GM06990 (cell line): ENCODE measurements around the gene APBB2.

Experiments used
- DNase-seq: peaks from one replicate; pipeline ENCODE4 v3.0.0-alpha.2; 2011; ENCODE audit not compliant: insufficient read length; ENCODE audit errors: extremely low read depth
- H3K27me3 ChIP-seq: replicated peaks from 2 replicates; pipeline ENCODE4 v1.6.0; 2011; ENCODE audit warnings: low read length; ENCODE audit not compliant: control insufficient read depth, insufficient read depth
- H3K36me3 ChIP-seq: 2 replicates; pipeline ENCODE4 v1.5.1; 2011; ENCODE audit warnings: low read length; ENCODE audit not compliant: control insufficient read depth, insufficient read depth
- H3K4me3 ChIP-seq: replicated peaks from 2 replicates; pipeline ENCODE4 v1.5.1; 2011; ENCODE audit warnings: low read depth, mild to moderate bottlenecking, control low read depth, low read length
- TF ChIP-seq, protein P1 (sequence below): IDR thresholded peaks from 2 replicates; pipeline ENCODE4 v1.5.1; 2011; ENCODE audit warnings: low read length, control low read depth, mild to moderate bottlenecking, inconsistent platforms; ENCODE audit not compliant: insufficient read depth, poor library complexity, severe bottlenecking

The APBB2 gene

DNA sequence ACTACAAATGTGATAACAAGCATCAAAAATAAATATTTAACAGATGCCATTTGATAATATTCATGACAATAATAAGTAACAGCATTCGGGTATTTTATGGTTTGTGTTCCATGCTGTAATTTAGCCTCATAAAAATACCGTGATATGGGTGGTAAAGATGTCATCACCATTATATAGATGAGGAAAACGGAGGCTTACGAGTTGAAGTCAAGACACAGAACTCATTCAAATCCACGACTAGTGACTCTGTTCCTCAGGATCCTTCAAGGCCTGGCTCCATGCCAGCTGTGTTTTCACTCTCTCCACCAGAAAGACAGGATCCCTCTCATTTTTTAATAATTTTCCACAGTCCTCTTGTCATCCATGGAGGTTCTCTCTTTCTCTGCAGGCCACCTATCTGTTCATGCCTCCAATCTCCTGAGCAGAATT is 94.5 kb downstream of the APBB2 start:
- H3K36me3 ChIP-seq: no peaks in the 10 kb centered on the region
- TF ChIP-seq, protein P1, sequence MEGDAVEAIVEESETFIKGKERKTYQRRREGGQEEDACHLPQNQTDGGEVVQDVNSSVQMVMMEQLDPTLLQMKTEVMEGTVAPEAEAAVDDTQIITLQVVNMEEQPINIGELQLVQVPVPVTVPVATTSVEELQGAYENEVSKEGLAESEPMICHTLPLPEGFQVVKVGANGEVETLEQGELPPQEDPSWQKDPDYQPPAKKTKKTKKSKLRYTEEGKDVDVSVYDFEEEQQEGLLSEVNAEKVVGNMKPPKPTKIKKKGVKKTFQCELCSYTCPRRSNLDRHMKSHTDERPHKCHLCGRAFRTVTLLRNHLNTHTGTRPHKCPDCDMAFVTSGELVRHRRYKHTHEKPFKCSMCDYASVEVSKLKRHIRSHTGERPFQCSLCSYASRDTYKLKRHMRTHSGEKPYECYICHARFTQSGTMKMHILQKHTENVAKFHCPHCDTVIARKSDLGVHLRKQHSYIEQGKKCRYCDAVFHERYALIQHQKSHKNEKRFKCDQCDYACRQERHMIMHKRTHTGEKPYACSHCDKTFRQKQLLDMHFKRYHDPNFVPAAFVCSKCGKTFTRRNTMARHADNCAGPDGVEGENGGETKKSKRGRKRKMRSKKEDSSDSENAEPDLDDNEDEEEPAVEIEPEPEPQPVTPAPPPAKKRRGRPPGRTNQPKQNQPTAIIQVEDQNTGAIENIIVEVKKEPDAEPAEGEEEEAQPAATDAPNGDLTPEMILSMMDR: no peak

DNA sequence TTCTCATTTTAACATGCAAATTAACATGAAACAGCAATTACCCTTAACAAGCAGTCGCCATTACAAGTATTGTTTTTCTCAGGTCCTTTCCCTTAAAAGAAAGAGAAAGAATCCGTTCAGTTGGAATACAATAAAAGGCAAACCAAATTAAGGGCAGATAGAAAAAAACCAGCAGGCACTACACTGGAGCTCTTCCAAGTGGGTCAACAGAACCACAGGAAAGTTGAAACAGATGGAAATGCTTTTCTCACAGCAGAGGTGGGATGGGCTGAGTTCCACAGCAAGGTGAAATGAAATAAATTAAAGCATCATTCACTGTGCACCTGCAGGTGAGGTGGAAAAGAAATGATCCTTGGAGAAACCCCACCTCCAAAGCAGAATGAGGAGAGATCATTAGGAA is 102.6 kb downstream of the APBB2 start:
- H3K36me3 ChIP-seq: no peaks in the 10 kb centered on the region
- H3K4me3 ChIP-seq: no peak overlapping the region
- H3K27me3 ChIP-seq: no peaks in the 10 kb centered on the region
- no peak for DNase-seq
- TF ChIP-seq, protein P1: no peak

More for the DNA sequence above, 94.5 kb downstream of the APBB2 start:
- no peak overlapping the region for H3K4me3 ChIP-seq
- no peak for DNase-seq
- no peaks in the 10 kb centered on the region for H3K27me3 ChIP-seq

DNA sequence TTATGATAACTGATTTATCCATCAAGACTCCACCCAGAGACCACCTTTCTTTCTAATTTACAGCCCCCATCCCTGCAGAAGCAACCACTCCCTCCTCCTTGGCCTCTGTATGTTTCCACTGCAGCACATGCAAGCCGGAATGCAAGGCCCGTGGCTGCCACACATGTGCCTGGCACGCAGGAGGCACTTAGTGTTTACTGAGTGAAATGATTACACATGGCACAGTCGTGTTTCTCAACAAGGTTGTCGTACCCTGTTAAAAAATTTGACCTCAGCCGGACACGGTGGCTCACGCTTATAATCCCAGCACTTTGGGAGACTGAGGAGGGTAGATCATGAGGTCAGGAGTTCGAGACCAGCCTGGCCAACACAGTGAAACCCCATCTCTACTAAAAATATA is 104.3 kb downstream of the APBB2 start:
- no peaks in the 10 kb centered on the region for H3K27me3 ChIP-seq
- DNase-seq: no peak
- TF ChIP-seq, protein P1: no peak

DNA sequence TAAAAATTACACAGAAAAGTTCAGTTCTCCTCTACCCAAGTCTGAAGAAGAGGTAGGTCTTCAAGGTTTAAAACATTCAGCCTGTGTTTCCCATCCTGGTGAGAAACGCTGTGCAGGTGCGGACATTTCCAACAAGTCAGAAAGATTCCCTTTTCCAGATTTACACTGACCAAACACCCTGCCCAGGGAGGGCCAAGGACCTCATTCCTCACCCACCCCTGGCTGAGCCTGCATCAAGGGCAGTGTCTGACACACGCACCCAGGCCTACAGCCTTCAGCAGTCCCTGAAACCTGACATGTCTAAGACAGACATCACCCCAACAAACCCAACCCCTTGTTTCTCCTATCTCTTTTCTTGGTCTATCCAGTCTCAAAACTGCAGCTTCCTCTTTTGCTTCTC is 105.9 kb downstream of the APBB2 start:
- no peaks in the 10 kb centered on the region for H3K36me3 ChIP-seq
- no peak for DNase-seq
- H3K27me3 ChIP-seq: no peaks in the 10 kb centered on the region
- H3K4me3 ChIP-seq: no peak overlapping the region
- TF ChIP-seq, protein P1: no peak

More for the DNA sequence above, 104.3 kb downstream of the APBB2 start:
- no peak overlapping the region for H3K4me3 ChIP-seq
- no peaks in the 10 kb centered on the region for H3K36me3 ChIP-seq

DNA sequence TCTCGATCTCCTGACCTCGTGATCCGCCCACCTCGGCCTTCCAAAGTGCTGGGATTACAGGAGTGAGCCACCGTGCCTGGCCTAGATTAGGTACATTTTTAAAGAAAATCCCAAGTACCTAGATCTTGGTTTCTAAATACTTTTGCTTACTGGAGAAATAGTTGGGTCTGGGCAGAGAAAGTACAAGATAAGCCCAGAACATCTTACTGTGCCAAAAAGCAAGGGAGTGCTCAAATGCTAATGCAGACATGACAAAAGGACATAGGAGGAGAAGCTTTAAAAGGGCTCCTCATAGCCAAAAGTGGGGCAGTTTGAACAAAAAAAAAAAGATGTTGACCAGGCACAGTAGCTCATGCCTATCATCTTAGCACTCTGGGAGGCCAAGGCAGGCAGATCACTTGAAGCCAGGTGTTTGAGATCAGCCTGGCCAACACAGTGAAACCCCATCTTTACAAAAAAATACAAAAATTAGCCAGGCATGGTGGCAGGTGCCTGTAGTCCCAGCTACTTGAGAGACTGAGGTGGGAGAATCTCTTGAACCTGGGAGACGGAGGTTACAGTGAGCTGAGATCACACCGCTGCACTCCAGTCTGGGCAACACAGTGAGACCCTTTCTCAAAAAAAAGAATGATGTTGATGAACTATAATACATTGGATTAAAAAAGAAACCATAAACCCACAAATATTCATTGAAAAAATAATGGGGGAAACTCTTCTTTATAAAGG is 107.5 kb downstream of the APBB2 start:
- Histone ChIP-seq H3K27me3 (no peaks in the 10 kb centered on the region), H3K4me3 (no peak overlapping the region), H3K36me3 (no peaks in the 10 kb centered on the region)
- TF ChIP-seq, protein P1: no peak
- DNase-seq: no peak
